OCI-LY1 (cell line): ENCODE measurements around the gene PFN4.

Experiments used
- EZH2 ChIP-seq: fragments of 200-600 bp; sonication (generic), shearing (Covaris generic); IDR thresholded peaks from 2 replicates; pipeline ENCODE4 v1.8.0; 2017; ENCODE audit warnings: borderline replicate concordance, mixed run types, mild to moderate bottlenecking, antibody characterized with exemption, low read length, moderate library complexity, mixed read lengths
- TF ChIP-seq, protein P1 (sequence below): fragments of 200-600 bp; sonication (generic), shearing (Covaris generic); IDR thresholded peaks from 2 replicates; pipeline ENCODE4 v1.5.1; 2017; ENCODE audit warnings: mild to moderate bottlenecking, antibody characterized with exemption, low read length, moderate library complexity, mixed read lengths

DNA sequence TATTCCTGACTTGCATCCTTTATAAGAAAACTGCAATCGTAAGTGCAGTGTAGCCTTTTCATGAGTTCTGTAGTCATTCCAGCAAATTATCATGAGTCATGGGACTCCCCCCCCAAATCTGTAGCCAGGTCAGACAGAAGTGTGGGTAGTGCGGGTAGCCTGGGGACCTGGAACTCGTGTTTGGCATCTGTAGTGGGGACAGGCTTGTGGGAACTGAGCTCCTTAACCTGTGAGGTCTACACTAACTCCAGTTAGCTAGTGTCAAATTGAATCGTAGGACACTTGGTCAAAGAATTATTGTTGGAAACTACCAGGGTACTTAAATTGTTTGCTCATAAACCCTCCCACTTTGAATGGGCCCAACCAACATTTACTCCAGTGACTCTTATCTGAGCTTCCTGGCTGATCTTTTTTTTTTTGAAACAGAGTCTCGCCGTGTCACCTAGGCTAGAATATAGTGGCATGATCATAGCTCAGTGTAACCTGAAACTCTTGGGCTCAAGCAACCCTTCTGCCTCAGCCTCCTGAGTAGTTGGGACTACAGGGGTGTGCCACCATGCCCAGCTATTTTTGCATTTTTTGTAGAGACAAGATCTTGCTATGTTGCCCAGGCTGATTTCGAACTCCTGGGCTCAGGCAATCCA is 12.4 kb downstream of the PFN4 start:
- TF ChIP-seq, protein P1, sequence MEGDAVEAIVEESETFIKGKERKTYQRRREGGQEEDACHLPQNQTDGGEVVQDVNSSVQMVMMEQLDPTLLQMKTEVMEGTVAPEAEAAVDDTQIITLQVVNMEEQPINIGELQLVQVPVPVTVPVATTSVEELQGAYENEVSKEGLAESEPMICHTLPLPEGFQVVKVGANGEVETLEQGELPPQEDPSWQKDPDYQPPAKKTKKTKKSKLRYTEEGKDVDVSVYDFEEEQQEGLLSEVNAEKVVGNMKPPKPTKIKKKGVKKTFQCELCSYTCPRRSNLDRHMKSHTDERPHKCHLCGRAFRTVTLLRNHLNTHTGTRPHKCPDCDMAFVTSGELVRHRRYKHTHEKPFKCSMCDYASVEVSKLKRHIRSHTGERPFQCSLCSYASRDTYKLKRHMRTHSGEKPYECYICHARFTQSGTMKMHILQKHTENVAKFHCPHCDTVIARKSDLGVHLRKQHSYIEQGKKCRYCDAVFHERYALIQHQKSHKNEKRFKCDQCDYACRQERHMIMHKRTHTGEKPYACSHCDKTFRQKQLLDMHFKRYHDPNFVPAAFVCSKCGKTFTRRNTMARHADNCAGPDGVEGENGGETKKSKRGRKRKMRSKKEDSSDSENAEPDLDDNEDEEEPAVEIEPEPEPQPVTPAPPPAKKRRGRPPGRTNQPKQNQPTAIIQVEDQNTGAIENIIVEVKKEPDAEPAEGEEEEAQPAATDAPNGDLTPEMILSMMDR, result no peak
- no peak for TF ChIP-seq EZH2
